Fibroblast of lung (primary cell): Measurements from ENCODE around the gene NPHP1.

Source experiments
- EZH2 ChIP-seq: IDR thresholded peaks from 2 replicates; pipeline ENCODE4 v1.5.1; 2012; ENCODE audit warnings: low read length, control low read depth, mild to moderate bottlenecking; ENCODE audit errors: missing control alignments
- TF ChIP-seq, protein P1 (sequence below), 2 donors: IDR thresholded peaks in 1 of 2; conservative IDR thresholded peaks in 1 of 2; 1 replicate in 1 of 2; 2 replicates in 1 of 2; pipeline ENCODE4 v1.5.1; 2011 to 2012; ENCODE audit warnings: low read length in 2 of 2, control low read depth in 1 of 2, inconsistent platforms in 1 of 2, low read depth in 1 of 2, mild to moderate bottlenecking in 1 of 2

DNA sequence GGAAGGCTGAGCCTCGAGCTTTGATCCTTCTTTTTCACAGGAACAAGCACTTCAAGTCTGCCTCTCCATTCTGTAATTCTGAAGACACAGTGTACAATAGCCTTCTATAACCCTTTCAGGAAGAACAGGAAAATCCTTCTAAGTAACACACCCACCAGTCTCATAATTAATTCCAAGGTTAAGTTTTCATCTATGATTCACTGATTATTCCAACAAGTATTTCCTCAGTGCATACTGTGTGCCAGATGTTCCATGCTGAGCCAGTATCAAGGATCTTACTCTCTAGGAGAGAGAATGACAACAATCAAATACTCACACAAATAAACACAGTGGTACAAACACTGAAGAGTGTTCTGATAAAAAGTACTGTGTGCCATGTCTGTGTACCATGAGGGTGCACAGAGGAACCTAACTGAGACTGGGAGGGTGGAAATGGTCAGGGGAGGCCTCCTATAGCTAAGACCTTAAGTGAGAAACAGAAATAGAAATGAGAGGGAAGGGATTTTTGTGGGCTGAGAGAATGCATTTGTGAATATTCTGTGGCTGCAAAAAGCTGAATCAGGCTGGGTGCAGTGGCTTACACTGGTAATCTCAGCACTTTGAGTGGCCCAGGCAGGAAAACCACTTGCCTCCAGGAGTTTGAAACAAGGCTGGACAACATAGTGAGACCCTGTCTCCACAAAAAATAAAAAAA is 14.8 kb upstream of the NPHP1 start:
- TF ChIP-seq, protein P1, sequence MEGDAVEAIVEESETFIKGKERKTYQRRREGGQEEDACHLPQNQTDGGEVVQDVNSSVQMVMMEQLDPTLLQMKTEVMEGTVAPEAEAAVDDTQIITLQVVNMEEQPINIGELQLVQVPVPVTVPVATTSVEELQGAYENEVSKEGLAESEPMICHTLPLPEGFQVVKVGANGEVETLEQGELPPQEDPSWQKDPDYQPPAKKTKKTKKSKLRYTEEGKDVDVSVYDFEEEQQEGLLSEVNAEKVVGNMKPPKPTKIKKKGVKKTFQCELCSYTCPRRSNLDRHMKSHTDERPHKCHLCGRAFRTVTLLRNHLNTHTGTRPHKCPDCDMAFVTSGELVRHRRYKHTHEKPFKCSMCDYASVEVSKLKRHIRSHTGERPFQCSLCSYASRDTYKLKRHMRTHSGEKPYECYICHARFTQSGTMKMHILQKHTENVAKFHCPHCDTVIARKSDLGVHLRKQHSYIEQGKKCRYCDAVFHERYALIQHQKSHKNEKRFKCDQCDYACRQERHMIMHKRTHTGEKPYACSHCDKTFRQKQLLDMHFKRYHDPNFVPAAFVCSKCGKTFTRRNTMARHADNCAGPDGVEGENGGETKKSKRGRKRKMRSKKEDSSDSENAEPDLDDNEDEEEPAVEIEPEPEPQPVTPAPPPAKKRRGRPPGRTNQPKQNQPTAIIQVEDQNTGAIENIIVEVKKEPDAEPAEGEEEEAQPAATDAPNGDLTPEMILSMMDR (conservative IDR thresholded peaks at IDR 0.05 in 1 of 2, IDR thresholded peaks at IDR 0.05 in 1 of 2; ENCODE audit: low read depth in 1 of 2, low read length in 2 of 2), result no peak
- no peak for TF ChIP-seq EZH2
